Gastrocnemius medialis (tissue), 4 donors: ENCODE data around the gene COLEC11.

ENCODE experiments used
- POLR2A ChIP-seq, 2 donors: fragments of 450-650 bp; IDR thresholded peaks; one replicate each; pipeline ENCODE4 v1.6.1; 2017; ENCODE audit warnings: antibody characterized with exemption in 2 of 2, mild to moderate bottlenecking in 2 of 2, moderate library complexity in 2 of 2
- TF ChIP-seq, protein P1 (sequence below), 5 experiments: fragments of 450-650 bp in 3 of 5; fragments of 200-600 bp in 2 of 5; sonication (generic) in 2 of 5; IDR thresholded peaks in 4 of 5; conservative IDR thresholded peaks in 1 of 5; 1 replicate in 4 of 5; 2 replicates in 1 of 5; pipeline ENCODE4 v1.5.1; 2016 to 2019; ENCODE audit warnings: antibody characterized with exemption in 5 of 5, mild to moderate bottlenecking in 3 of 5, moderate library complexity in 3 of 5

DNA sequence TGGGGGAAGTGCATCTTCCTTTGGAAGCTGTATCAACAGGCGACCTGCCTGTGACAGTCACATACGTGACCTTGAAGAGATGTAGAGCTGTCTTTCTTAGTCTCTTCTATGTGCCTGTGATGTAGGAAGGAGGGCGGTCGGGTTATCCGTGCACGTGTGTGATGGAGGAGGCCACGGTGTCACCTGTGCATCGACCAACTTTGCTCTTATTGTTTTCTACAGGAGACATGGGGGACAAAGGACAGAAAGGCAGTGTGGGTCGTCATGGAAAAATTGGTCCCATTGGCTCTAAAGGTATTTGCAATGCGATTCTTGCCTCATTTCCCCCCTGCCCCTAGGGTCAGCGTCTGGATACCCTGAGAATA lies 42.4 kb downstream of the COLEC11 start:
- TF ChIP-seq POLR2A (IDR thresholded peaks at IDR 0.05) = no peak
- TF ChIP-seq, protein P1, sequence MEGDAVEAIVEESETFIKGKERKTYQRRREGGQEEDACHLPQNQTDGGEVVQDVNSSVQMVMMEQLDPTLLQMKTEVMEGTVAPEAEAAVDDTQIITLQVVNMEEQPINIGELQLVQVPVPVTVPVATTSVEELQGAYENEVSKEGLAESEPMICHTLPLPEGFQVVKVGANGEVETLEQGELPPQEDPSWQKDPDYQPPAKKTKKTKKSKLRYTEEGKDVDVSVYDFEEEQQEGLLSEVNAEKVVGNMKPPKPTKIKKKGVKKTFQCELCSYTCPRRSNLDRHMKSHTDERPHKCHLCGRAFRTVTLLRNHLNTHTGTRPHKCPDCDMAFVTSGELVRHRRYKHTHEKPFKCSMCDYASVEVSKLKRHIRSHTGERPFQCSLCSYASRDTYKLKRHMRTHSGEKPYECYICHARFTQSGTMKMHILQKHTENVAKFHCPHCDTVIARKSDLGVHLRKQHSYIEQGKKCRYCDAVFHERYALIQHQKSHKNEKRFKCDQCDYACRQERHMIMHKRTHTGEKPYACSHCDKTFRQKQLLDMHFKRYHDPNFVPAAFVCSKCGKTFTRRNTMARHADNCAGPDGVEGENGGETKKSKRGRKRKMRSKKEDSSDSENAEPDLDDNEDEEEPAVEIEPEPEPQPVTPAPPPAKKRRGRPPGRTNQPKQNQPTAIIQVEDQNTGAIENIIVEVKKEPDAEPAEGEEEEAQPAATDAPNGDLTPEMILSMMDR (IDR thresholded peaks at IDR 0.05 in 4 of 5, conservative IDR thresholded peaks at IDR 0.05 in 1 of 5) = no peak
